Testis (tissue), 3 donors: ENCODE results near the gene IYD. TPM values are rescaled to one million over a fixed set of nuclear protein-coding genes. Genes with fewer than 3 reads are reported as not detected.

Source experiments
- DNase-seq: peaks from one replicate; pipeline ENCODE4 v3.0.0-alpha.2; 2019
- H3K27ac ChIP-seq, 2 donors: fragments of 200-600 bp; sonication (generic); one replicate each; pipeline ENCODE4 v1.5.1; 2019
- H3K27me3 ChIP-seq: fragments of 200-600 bp; sonication (generic); one replicate; pipeline ENCODE4 v1.5.1; 2019
- H3K36me3 ChIP-seq: fragments of 200-600 bp; sonication (generic); one replicate; pipeline ENCODE4 v1.5.1; 2017; ENCODE audit warnings: low read depth; ENCODE audit errors: missing control alignments
- H3K4me1 ChIP-seq: fragments of 200-600 bp; sonication (generic); one replicate; pipeline ENCODE4 v1.5.1; 2019
- H3K4me3 ChIP-seq, 2 donors: fragments of 200-600 bp; sonication (generic); one replicate each; pipeline ENCODE4 v1.5.1; 2017 to 2019
- H3K9me3 ChIP-seq: fragments of 200-600 bp; sonication (generic); one replicate; pipeline ENCODE4 v1.5.1; 2017
- POLR2A ChIP-seq: fragments of 450-650 bp; IDR thresholded peaks from one replicate; pipeline ENCODE4 v1.6.1; 2017; ENCODE audit warnings: antibody characterized with exemption, mild to moderate bottlenecking, moderate library complexity
- WGBS, 2 donors: methylation state at CpG; one replicate each; pipeline ENCODE4 v1.1.5; 2018; 5-methylcytosine and 5-hydroxymethylcytosine counted together
- intact Hi-C: fragments of 100-400 bp; cut with DNase I; formaldehyde crosslinking; loops from one replicate; pipeline ENCODE4 v1.15.1; 2023; ENCODE audit warnings: low total_unique reads
- polyA plus RNA-seq: library from polyadenylated mRNA; stranded (reverse); fragments of 350-450 nt; fragmentation: Illumina TruSeq; extraction: RNeasy Lipid Tissue Mini Kit (QIAGEN cat#74804); gene quantifications from one replicate; pipeline ENCODE4 v1.2.3, GENCODE V29; 2014; ENCODE audit warnings: low read depth, low replicate concordance; ENCODE audit not compliant: insufficient read depth
- total RNA-seq, 2 donors: library from RNA; depleted of rRNA; stranded (reverse); fragments of >200 nt; gene quantifications; one replicate each; pipeline ENCODE4 v1.2.3, GENCODE V29; 2016
- TF ChIP-seq, protein P1 (sequence below), 3 experiments: fragments of 450-650 bp in 2 of 3; fragments of 200-600 bp in 1 of 3; sonication (generic) in 1 of 3; IDR thresholded peaks; one replicate each; pipeline ENCODE4 v1.5.1; 2016 to 2019; ENCODE audit warnings: antibody characterized with exemption in 3 of 3, mild to moderate bottlenecking in 2 of 3, moderate library complexity in 1 of 3

The IYD gene
- total and polyA plus RNA-seq, 3 donors from 2014 or later, result 0.24 to 1.6 (median 0.45) TPM

DNA sequence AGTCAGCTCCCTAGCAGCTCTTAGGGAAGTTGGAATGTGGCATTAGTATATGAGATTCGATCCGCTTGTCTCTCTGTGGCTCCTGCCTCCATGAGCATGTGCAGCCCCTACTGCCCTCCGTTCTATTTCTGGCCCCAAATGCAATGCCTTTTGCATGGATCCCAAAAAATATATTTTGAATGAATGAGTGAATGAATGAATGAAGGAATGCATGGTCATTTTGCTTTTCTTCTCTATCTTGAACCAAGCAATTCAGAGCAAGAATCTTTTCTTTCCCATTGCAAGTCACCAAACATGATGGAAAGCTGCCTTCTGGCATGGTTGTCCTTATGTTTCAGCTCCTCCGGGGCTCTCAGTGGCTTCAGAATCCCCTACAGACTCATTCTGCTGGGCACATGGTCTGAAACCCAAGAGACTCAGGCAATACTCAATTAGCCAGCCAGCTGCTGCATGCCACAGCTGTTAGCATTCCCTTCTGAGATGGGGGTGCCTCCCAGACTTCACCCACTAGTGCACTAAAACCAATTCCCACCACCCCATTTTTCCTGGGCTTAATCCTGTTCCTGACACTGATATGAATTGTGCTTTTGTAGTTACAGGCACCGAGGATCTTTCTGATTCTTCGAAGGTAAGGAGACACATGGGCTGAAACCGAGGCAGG is 2.6 kb upstream of the IYD start:
- DNase-seq, result no peak
- Histone ChIP-seq H3K9me3 (no peaks in the 10 kb centered on the region), H3K4me3 (no peak overlapping the region), H3K27me3 (no peaks in the 10 kb centered on the region), H3K27ac (peak overlapping the region; percentile 50), H3K4me1 (peaks cover 14% of the 10 kb centered on the region), H3K36me3 (no peaks in the 10 kb centered on the region)
- WGBS, 2 donors, result 82 to 90% methylated on average over 7 of the region's 7 CpGs
- intact Hi-C loops, result no loop called here
- TF ChIP-seq, protein P1, sequence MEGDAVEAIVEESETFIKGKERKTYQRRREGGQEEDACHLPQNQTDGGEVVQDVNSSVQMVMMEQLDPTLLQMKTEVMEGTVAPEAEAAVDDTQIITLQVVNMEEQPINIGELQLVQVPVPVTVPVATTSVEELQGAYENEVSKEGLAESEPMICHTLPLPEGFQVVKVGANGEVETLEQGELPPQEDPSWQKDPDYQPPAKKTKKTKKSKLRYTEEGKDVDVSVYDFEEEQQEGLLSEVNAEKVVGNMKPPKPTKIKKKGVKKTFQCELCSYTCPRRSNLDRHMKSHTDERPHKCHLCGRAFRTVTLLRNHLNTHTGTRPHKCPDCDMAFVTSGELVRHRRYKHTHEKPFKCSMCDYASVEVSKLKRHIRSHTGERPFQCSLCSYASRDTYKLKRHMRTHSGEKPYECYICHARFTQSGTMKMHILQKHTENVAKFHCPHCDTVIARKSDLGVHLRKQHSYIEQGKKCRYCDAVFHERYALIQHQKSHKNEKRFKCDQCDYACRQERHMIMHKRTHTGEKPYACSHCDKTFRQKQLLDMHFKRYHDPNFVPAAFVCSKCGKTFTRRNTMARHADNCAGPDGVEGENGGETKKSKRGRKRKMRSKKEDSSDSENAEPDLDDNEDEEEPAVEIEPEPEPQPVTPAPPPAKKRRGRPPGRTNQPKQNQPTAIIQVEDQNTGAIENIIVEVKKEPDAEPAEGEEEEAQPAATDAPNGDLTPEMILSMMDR (IDR thresholded peaks at IDR 0.05), result no peak
- no peak for TF ChIP-seq POLR2A

DNA sequence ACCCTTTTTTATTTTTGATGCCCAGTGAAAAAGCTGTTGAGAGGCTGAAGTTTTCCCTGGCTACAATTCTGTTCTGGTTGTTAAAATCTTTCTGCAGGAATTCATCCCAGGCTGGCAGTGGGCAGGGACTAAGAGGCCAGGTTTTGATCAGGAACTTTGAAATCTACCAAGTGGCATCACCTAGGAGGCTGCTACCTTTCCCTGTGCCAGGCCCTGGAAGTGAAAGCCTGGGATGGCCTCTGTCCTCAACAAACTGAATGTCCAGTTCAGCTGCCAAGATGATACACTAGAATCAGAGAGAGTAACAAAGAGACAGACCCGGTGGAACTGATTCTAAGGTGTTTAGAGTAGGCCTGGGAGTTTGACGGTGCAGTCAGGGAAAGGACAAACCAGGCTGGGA is 596 bp downstream of the IYD start:
- DNase-seq, result no peak
- Histone ChIP-seq H3K36me3 (no peaks in the 10 kb centered on the region), H3K4me1 (peaks cover 14% of the 10 kb centered on the region), H3K27me3 (no peaks in the 10 kb centered on the region), H3K4me3 (no peak overlapping the region), H3K27ac (no peak overlapping the region), H3K9me3 (no peaks in the 10 kb centered on the region)
- TF ChIP-seq, protein P1 (IDR thresholded peaks at IDR 0.05), result no peak
- no peak for TF ChIP-seq POLR2A
- intact Hi-C loops, result no loop called here
- WGBS, 2 donors, result 63 to 75% methylated on average over 2 of the region's 2 CpGs

DNA sequence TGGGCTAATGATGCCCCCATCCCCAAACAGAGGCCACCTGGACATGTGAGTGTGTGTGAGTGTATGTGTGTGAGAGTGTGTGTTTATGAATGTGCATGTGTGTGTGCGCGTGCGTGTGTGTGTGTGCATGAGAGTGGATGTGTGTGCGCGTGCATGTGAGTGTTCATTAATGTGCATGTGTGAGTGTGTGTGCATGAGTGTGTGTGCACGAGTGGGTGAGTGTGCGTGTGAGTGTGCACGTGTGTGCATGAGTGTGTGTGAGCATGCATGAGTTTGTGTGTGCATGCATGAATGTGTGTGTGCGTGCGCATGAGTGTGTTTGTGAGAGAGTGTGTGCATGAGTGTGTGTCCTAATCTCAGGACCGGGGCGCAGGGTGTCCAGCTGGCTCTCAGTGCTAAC is 1.3 kb downstream of the IYD start:
- no peak for DNase-seq
- no peak for TF ChIP-seq POLR2A
- TF ChIP-seq, protein P1 (IDR thresholded peaks at IDR 0.05), result no peak

DNA sequence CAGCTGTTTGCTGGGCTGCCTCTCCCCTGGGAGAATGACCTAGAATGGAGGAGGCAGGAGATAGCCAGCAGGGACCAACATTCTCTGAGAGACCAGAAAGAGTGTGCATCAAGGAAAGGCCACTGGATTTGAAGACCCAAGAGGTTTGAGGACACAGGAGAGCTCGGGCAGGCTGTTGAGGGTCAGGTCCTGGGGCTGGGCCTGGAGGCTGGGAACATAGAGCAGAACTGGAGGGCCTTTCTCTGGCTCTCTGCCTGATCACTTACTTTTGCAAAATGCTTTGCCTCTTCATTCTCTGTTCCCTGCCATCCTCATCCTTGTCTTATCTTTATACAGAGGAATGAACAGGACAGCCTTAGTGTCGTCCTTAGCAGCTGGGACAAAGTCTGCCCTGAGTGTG is 2.5 kb downstream of the IYD start:
- no peaks in the 10 kb centered on the region for H3K27me3 ChIP-seq
- no peak for DNase-seq
- peaks cover 2% of the 10 kb centered on the region for H3K4me1 ChIP-seq
- no peaks in the 10 kb centered on the region for H3K36me3 ChIP-seq
- H3K4me3 ChIP-seq, result no peak overlapping the region
- no peak overlapping the region for H3K27ac ChIP-seq
- whole genome bisulfite sequencing, 2 donors, result 59 to 73% methylated on average over 2 of the region's 2 CpGs
- intact Hi-C loops, result no loop called here
- TF ChIP-seq, protein P1 (IDR thresholded peaks at IDR 0.05), result no peak
- no peak for TF ChIP-seq POLR2A
- no peaks in the 10 kb centered on the region for H3K9me3 ChIP-seq

More for the DNA sequence above, 1.3 kb downstream of the IYD start:
- Histone ChIP-seq H3K4me3 (no peak overlapping the region), H3K4me1 (peaks cover 14% of the 10 kb centered on the region), H3K36me3 (no peaks in the 10 kb centered on the region), H3K9me3 (no peaks in the 10 kb centered on the region), H3K27ac (no peak overlapping the region), H3K27me3 (no peaks in the 10 kb centered on the region)
- intact Hi-C loops, result no loop called here
- WGBS, 2 donors, result 76 to 82% methylated on average over 12 of the region's 12 CpGs

GRCh38 chr6:150372051-150372450 is 3.2 kb downstream of the IYD start:
- H3K27me3 ChIP-seq, result no peaks in the 10 kb centered on the region
- H3K27ac ChIP-seq, result no peak overlapping the region
- H3K9me3 ChIP-seq, result no peaks in the 10 kb centered on the region
- no peaks in the 10 kb centered on the region for H3K36me3 ChIP-seq
- DNase-seq, result no peak
- TF ChIP-seq, protein P1 (IDR thresholded peaks at IDR 0.05), result no peak
- TF ChIP-seq POLR2A, result no peak
- intact Hi-C loops, result no loop called here
- H3K4me1 ChIP-seq, result peaks cover 8% of the 10 kb centered on the region
- WGBS, 2 donors, result 60 to 79% methylated on average over 1 of the region's 1 CpG
- H3K4me3 ChIP-seq, result no peak overlapping the region
